ENCODE results near the gene SLC30A3. TPM values are rescaled to one million over a fixed set of nuclear protein-coding genes. Genes with fewer than 3 reads are reported as not detected.

The SLC30A3 gene
- total and polyA plus RNA-seq, 2 of the 13 experiments (the other 11 are each of a cell fraction or from before 2014, with no cell fraction given) = 0.38 to 0.79 TPM

DNA sequence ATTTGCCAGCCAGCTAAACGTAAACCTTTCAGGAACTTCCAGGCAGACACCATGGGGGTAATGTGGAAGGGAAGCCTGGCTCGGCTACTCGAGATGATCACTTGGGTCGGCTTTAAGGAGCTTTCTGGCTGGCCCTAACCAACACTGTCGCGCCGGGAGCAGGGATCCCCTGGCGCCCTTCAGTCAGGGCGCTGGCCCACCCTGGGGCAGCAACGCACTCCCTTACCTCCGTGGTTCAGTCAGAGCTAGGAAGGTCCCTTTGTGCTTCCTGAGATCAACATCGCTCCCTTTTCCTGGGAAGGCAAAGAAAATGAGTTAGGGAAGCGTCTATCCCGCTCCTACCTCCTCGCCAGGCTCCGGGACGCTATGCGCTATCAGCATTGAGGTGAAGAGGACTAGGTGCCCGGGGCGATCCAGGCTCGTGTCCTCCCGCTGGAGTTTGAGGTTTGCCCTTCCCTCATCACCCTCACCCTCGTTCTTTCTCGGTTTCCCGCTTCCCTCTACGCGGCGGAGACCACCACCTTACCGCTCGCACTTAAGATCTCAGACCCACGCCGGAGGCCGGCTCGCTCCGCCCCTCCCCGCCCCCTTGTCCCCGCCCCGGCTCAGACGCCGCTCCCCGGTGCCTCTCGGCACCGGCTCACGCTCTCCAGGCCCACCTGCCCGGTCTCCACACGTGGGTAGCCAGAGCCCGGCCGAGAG, 51.5 kb downstream of the SLC30A3 start (continued):
- TF ChIP-seq, protein P1, sequence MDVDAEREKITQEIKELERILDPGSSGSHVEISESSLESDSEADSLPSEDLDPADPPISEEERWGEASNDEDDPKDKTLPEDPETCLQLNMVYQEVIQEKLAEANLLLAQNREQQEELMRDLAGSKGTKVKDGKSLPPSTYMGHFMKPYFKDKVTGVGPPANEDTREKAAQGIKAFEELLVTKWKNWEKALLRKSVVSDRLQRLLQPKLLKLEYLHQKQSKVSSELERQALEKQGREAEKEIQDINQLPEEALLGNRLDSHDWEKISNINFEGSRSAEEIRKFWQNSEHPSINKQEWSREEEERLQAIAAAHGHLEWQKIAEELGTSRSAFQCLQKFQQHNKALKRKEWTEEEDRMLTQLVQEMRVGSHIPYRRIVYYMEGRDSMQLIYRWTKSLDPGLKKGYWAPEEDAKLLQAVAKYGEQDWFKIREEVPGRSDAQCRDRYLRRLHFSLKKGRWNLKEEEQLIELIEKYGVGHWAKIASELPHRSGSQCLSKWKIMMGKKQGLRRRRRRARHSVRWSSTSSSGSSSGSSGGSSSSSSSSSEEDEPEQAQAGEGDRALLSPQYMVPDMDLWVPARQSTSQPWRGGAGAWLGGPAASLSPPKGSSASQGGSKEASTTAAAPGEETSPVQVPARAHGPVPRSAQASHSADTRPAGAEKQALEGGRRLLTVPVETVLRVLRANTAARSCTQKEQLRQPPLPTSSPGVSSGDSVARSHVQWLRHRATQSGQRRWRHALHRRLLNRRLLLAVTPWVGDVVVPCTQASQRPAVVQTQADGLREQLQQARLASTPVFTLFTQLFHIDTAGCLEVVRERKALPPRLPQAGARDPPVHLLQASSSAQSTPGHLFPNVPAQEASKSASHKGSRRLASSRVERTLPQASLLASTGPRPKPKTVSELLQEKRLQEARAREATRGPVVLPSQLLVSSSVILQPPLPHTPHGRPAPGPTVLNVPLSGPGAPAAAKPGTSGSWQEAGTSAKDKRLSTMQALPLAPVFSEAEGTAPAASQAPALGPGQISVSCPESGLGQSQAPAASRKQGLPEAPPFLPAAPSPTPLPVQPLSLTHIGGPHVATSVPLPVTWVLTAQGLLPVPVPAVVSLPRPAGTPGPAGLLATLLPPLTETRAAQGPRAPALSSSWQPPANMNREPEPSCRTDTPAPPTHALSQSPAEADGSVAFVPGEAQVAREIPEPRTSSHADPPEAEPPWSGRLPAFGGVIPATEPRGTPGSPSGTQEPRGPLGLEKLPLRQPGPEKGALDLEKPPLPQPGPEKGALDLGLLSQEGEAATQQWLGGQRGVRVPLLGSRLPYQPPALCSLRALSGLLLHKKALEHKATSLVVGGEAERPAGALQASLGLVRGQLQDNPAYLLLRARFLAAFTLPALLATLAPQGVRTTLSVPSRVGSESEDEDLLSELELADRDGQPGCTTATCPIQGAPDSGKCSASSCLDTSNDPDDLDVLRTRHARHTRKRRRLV (CRISPR knock-in tag; IDR thresholded peaks at IDR 0.05) = 0 out of 2 replicates have a peak, but pooled peaks have one; percentile 54
- no peak for TF ChIP-seq TARDBP (CRISPR knock-in tag; IDR thresholded peaks at IDR 0.05)
- TF ChIP-seq POGZ (CRISPR knock-in tag; IDR thresholded peaks at IDR 0.05) = no peak; the same call in 1 of the 2 replicates
- TF ChIP-seq ZNF354B (CRISPR knock-in tag; IDR thresholded peaks at IDR 0.05) = no peak; the same call in 1 of the 2 replicates
- no peak for TF ChIP-seq ZNF235 (CRISPR knock-in tag; IDR thresholded peaks at IDR 0.05; ENCODE audit: borderline replicate concordance)
- peak; percentile 39 for TF ChIP-seq ZNF883 (CRISPR knock-in tag; IDR thresholded peaks at IDR 0.05; ENCODE audit: not compliant biosample characterization)
- 0 out of 2 replicates have a peak, but pooled peaks have one; percentile 32 for TF ChIP-seq RNF219 (CRISPR knock-in tag; IDR thresholded peaks at IDR 0.05)
- peak; percentile 67; the same call in 1 of the 2 replicates for TF ChIP-seq ZNF274 (CRISPR knock-in tag; IDR thresholded peaks at IDR 0.05)
- TF ChIP-seq ZBTB8A (CRISPR knock-in tag; IDR thresholded peaks at IDR 0.05; ENCODE audit: borderline replicate concordance, low read depth) = no peak
- TF ChIP-seq ZNF430 (CRISPR knock-in tag; IDR thresholded peaks at IDR 0.05) = no peak
- TF ChIP-seq, protein P2, sequence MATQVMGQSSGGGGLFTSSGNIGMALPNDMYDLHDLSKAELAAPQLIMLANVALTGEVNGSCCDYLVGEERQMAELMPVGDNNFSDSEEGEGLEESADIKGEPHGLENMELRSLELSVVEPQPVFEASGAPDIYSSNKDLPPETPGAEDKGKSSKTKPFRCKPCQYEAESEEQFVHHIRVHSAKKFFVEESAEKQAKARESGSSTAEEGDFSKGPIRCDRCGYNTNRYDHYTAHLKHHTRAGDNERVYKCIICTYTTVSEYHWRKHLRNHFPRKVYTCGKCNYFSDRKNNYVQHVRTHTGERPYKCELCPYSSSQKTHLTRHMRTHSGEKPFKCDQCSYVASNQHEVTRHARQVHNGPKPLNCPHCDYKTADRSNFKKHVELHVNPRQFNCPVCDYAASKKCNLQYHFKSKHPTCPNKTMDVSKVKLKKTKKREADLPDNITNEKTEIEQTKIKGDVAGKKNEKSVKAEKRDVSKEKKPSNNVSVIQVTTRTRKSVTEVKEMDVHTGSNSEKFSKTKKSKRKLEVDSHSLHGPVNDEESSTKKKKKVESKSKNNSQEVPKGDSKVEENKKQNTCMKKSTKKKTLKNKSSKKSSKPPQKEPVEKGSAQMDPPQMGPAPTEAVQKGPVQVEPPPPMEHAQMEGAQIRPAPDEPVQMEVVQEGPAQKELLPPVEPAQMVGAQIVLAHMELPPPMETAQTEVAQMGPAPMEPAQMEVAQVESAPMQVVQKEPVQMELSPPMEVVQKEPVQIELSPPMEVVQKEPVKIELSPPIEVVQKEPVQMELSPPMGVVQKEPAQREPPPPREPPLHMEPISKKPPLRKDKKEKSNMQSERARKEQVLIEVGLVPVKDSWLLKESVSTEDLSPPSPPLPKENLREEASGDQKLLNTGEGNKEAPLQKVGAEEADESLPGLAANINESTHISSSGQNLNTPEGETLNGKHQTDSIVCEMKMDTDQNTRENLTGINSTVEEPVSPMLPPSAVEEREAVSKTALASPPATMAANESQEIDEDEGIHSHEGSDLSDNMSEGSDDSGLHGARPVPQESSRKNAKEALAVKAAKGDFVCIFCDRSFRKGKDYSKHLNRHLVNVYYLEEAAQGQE (IDR thresholded peaks at IDR 0.05; ENCODE audit: borderline replicate concordance in 1 of 2, low read depth in 1 of 2, low read length in 2 of 2) = no peak
